Naive thymus-derived CD8-positive, alpha-beta T cell (primary cell): ENCODE data around the gene PLEKHM3. TPM values are rescaled to one million over a fixed set of nuclear protein-coding genes. Genes with fewer than 3 reads are reported as not detected.

Source experiments
- ATAC-seq, 2 donors: fragments of 150-1000 bp; cut with Tn5 transposase in 1 of 2; sonication (Bioruptor Pico), chemical (Tn5 transposase) in 1 of 2; 1 replicate in 1 of 2; 2 replicates in 1 of 2; pipeline ENCODE4 v1.10.0; 2021; ENCODE audit warnings: mild to moderate bottlenecking in 2 of 2, moderate library complexity in 2 of 2
- POLR2A ChIA-PET: fragments of 350-600 bp; sonication (Branson Sonifier 250); formaldehyde crosslinking; loops from one replicate; lab custom pipeline; 2021; ENCODE audit warnings: antibody characterized with exemption; lab: Charles Lee
- DNase-seq, 10 donors: peaks; one replicate each; pipeline versions ENCODE4 v3.0.0 to v3.0.0-alpha.2; 2020 to 2022
- H3K27ac Mint-ChIP-seq, 10 donors: one replicate each; pipeline ENCODE4 v1.8.0; 2020 to 2022; ENCODE audit warnings: mild to moderate bottlenecking in 10 of 10, mixed read lengths in 10 of 10, moderate library complexity in 4 of 10, inconsistent platforms in 1 of 10
- H3K27me3 Mint-ChIP-seq, 5 donors: one replicate each; pipeline ENCODE4 v1.8.0; 2021 to 2022; ENCODE audit warnings: mixed read lengths in 5 of 5
- H3K36me3 Mint-ChIP-seq, 3 donors: one replicate each; pipeline ENCODE4 v1.8.0; 2020 to 2022; ENCODE audit warnings: mixed read lengths in 3 of 3, mild to moderate bottlenecking in 2 of 3, inconsistent platforms in 1 of 3
- H3K4me1 Mint-ChIP-seq, 4 donors: one replicate each; pipeline ENCODE4 v1.8.0; 2021 to 2022; ENCODE audit warnings: mixed read lengths in 4 of 4
- H3K4me3 Mint-ChIP-seq, 10 donors: one replicate each; pipeline ENCODE4 v1.8.0; 2020 to 2022; ENCODE audit warnings: mild to moderate bottlenecking in 10 of 10, mixed read lengths in 10 of 10, moderate library complexity in 6 of 10, inconsistent platforms in 1 of 10
- H3K9me3 Mint-ChIP-seq, 9 donors: one replicate each; pipeline ENCODE4 v1.8.0; 2020 to 2022; ENCODE audit warnings: mixed read lengths in 9 of 9, mild to moderate bottlenecking in 3 of 9, inconsistent platforms in 1 of 9, moderate library complexity in 1 of 9
- polyA plus RNA-seq, 3 donors: library from polyadenylated mRNA; unstranded; fragments of 300-500 nt; fragmentation: Illumina TruSeq; gene quantifications; one replicate each; pipeline ENCODE4 v1.2.3, GENCODE V29; 2021
- total RNA-seq, 8 experiments: library from RNA in 2 of 8; stranded (reverse) in 2 of 8; gene quantifications; one replicate each; pipeline ENCODE4 v1.2.3 and lab custom pipeline; 2021 to 2026

Gene PLEKHM3
- total and polyA plus RNA-seq, 5 experiments from 2014 or later, result 2.5 to 16.5 (median 3.4) TPM

DNA sequence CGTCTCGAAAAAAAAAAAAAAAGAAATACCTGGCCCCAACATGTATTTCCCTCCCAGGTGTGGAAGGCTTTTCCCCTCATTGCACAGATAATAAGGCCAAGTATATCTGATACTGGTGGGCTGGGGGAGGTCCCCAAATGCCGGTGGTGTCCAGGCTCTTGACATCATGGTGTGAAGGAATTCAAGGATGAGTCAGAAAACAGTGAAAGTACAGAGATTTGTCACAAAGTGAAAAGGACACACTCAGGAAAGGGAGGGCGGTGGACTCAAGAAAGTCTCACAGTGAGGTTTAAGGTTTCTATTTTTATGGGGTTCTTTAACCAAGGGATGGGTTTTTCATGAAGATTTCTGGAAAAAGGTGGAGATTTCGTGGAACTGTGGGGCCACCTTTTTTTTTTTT lies 217.8 kb downstream of the PLEKHM3 start:
- Mint-ChIP-seq H3K27me3 (peaks cover 0 to 4% (median 3%) of the 10 kb centered on the region in 5 donors), H3K9me3 (peaks cover 0 to 2% (median 0%) of the 10 kb centered on the region in 9 donors), H3K27ac (no peak overlapping the region)

GRCh38 chr2:207805566-207806226 lies 219.6 kb downstream of the PLEKHM3 start:
- POLR2A ChIA-PET, result no interaction called here
- ATAC-seq, result no peak
- Mint-ChIP-seq H3K4me1 (peaks cover 0 to under 1% (median 0%) of the 10 kb centered on the region in 4 donors), H3K4me3 (no peak overlapping the region), H3K27ac (no peak overlapping the region), H3K36me3 (no peaks in the 10 kb centered on the region), H3K27me3 (peaks cover 0 to 4% (median 3%) of the 10 kb centered on the region in 5 donors), H3K9me3 (peaks cover 0 to 2% (median 0%) of the 10 kb centered on the region in 9 donors)
- no peak for DNase-seq

More for the DNA sequence above, 217.8 kb downstream of the PLEKHM3 start:
- Mint-ChIP-seq H3K4me1 (peaks cover 0 to 2% (median under 1%) of the 10 kb centered on the region in 4 donors), H3K4me3 (no peak overlapping the region), H3K36me3 (no peaks in the 10 kb centered on the region)
- DNase-seq (no peak), ATAC-seq (no peak)
- POLR2A ChIA-PET, result no interaction called here

DNA sequence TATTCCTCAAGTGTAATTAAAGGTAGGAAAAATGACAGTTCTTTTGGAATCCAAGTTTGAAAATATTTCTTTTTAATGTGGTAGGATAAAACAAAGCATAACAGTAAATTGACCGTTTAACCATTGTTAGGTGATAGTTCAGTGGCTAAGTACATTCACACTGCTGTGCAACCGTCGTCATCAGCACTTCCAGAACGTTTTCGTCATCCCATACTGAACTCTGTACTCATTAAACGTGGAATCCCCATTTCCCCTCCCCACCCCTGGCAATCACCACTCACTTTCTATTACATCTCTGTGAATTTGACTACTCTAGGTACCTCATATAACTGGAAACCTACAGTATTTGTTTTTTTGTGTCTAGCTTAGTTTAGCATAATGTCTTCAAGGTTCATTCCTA lies 222.7 kb downstream of the PLEKHM3 start:
- peaks cover 0 to 3% (median 0%) of the 10 kb centered on the region in 5 donors for H3K27me3 Mint-ChIP-seq
- POLR2A ChIA-PET, result no interaction called here
- H3K36me3 Mint-ChIP-seq, result no peaks in the 10 kb centered on the region
- H3K27ac Mint-ChIP-seq, result no peak overlapping the region
- H3K9me3 Mint-ChIP-seq, result no peaks in the 10 kb centered on the region
- ATAC-seq, result no peak
- H3K4me1 Mint-ChIP-seq, result peaks cover 0 to 1% (median 0%) of the 10 kb centered on the region in 4 donors
- DNase-seq, result no peak
- H3K4me3 Mint-ChIP-seq, result no peak overlapping the region

- DNase-seq (no peak), ATAC-seq (no peak)
- H3K4me3 Mint-ChIP-seq, result no peak overlapping the region
- POLR2A ChIA-PET, result interaction anchor here (0.7 kb wide), 1 partner anchor 102 kb away, joined by 3 read pairs; no protein-coding TSS in a partner anchor
- H3K4me1 Mint-ChIP-seq, result peaks cover 0 to 1% (median 0%) of the 10 kb centered on the region in 4 donors
- H3K36me3 Mint-ChIP-seq, result no peaks in the 10 kb centered on the region
- no peaks in the 10 kb centered on the region for H3K9me3 Mint-ChIP-seq
- H3K27ac Mint-ChIP-seq, result no peak overlapping the region
- H3K27me3 Mint-ChIP-seq, result no peaks in the 10 kb centered on the region
These were observed 224.1 kb downstream of the PLEKHM3 start for GRCh38 chr2:207801259-207801658.

DNA sequence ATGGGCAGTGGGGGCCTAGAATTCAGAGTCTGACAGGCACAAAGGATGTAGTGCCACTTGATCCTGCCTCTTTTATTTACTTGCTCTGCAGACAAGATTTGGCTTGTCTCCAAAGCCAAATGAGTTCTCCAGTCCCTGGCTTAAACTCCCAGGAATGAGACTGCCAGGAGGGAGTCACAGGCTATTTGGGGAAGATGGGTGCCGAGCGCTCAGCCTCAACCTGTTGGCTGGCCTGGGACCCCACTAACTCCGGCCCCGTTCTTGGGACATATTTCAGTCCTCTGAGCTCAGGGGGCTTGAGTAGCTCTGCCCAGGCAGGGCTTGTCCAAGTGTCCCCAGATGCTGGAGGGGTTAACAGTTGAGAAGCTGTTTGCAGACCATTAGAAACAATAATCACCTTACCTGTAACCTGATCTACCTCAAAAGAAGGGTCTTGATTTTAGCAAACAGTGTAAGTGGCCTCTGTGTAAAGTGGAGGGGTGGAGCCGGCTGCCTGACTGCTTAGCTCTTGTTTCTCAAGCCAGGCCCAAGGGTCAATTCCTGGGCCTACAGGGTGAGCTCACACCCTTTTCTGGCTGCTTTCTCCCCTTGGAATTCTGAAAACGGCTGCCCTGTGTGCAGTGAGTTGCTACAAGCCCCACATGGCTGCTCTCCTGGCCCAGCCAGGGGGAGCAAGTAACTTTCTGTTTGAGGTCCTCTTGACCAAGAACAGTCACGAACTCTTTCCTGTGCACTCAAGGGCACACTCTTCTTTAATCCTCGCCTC lies 228.6 kb downstream of the PLEKHM3 start:
- H3K36me3 Mint-ChIP-seq, result no peaks in the 10 kb centered on the region
- no peak for ATAC-seq
- no peak for DNase-seq
- no peak overlapping the region for H3K4me3 Mint-ChIP-seq
- POLR2A ChIA-PET, result no interaction called here
- peaks cover under 1 to 8% (median 2%) of the 10 kb centered on the region in 5 donors for H3K27me3 Mint-ChIP-seq
- peaks cover 0 to 3% (median under 1%) of the 10 kb centered on the region in 4 donors for H3K4me1 Mint-ChIP-seq
- H3K27ac Mint-ChIP-seq, result no peak overlapping the region
- no peaks in the 10 kb centered on the region for H3K9me3 Mint-ChIP-seq

DNA sequence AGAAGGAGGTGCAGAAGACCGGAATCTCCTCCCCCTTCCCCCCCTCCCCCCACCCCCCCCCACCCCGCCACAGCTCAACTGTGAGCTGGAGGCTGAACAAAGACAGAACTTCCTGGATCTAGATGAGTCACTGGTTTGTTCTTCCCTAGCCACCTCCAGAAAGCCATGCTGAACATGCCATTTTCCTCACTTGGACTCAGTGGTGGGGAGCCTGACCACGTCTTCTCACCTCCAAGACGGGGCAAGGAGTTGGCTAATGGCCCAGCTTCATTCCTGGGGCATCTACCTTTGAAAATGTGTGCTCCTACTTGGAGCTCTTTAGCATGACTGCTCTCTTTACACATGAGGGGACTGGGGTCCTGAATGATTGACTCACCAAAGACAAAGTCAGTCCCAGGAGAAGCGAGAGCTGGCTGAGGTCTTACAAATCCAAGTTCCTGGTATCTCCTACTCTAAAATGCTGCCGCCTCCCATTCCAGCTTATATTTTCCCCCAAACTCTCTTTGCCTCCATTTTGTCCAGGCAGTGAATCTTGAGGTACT lies 233.0 kb downstream of the PLEKHM3 start:
- Mint-ChIP-seq H3K36me3 (no peaks in the 10 kb centered on the region), H3K9me3 (no peaks in the 10 kb centered on the region), H3K27me3 (peaks cover 7 to 12% (median 11%) of the 10 kb centered on the region in 5 donors), H3K27ac (no peak overlapping the region), H3K4me3 (no peak overlapping the region), H3K4me1 (peaks cover 0 to 3% (median 0%) of the 10 kb centered on the region in 4 donors)
- ATAC-seq (no peak), DNase-seq (no peak)
- POLR2A ChIA-PET, result interaction anchor here (0.7 kb wide), 1 partner anchor 10 kb away, joined by 7 read pairs; no protein-coding TSS in a partner anchor

- no peak for ATAC-seq
- H3K9me3 Mint-ChIP-seq, result no peaks in the 10 kb centered on the region
These were observed 233.6 kb downstream of the PLEKHM3 start for GRCh38 chr2:207791579-207792243.

GRCh38 chr2:207790898-207791297 lies 234.4 kb downstream of the PLEKHM3 start:
- H3K27ac Mint-ChIP-seq, result no peak overlapping the region

More at GRCh38 chr2:207791579-207792243, 233.6 kb downstream of the PLEKHM3 start:
- no peak overlapping the region for H3K27ac Mint-ChIP-seq
- POLR2A ChIA-PET, result no interaction called here
- H3K4me3 Mint-ChIP-seq, result no peak overlapping the region
- H3K27me3 Mint-ChIP-seq, result peaks cover 7 to 12% (median 11%) of the 10 kb centered on the region in 5 donors
- peaks cover 0 to 3% (median 0%) of the 10 kb centered on the region in 4 donors for H3K4me1 Mint-ChIP-seq
- no peaks in the 10 kb centered on the region for H3K36me3 Mint-ChIP-seq
- DNase-seq, result no peak

GRCh38 chr2:207787800-207788199 lies 237.5 kb downstream of the PLEKHM3 start:
- peaks cover 6 to 12% (median 8%) of the 10 kb centered on the region in 5 donors for H3K27me3 Mint-ChIP-seq
- no peak overlapping the region for H3K27ac Mint-ChIP-seq
- H3K36me3 Mint-ChIP-seq, result no peaks in the 10 kb centered on the region
- peaks cover 0 to 3% (median 0%) of the 10 kb centered on the region in 4 donors for H3K4me1 Mint-ChIP-seq
- no peaks in the 10 kb centered on the region for H3K9me3 Mint-ChIP-seq
- ATAC-seq (no peak), DNase-seq (no peak)
- POLR2A ChIA-PET, result no interaction called here
- no peak overlapping the region for H3K4me3 Mint-ChIP-seq

More at GRCh38 chr2:207790898-207791297, 234.4 kb downstream of the PLEKHM3 start:
- DNase-seq, result no peak
- ATAC-seq, result no peak
- POLR2A ChIA-PET, result no interaction called here
- Mint-ChIP-seq H3K36me3 (no peaks in the 10 kb centered on the region), H3K27me3 (peaks cover 7 to 12% (median 11%) of the 10 kb centered on the region in 5 donors), H3K4me3 (no peak overlapping the region), H3K4me1 (peaks cover 0 to 3% (median 0%) of the 10 kb centered on the region in 4 donors), H3K9me3 (no peaks in the 10 kb centered on the region)

DNA sequence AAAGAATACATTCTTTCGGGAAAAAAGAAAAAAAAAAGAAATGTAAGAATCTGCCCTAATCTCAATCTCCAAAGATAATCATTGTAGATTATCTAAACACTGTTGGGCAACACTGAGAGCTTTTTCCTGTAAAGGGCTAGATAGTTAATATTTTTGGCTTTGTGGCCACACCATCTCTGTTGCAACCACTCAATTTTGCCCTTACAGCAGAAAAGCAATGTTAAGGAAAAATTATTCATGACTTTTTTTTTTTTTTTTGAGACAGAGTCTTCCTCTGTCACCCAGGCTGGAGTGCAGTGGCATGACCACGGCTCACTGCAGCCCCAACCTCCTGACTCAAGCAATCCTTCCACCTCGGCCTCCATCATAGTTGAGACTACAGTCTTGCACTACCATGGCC lies 238.3 kb downstream of the PLEKHM3 start:
- Mint-ChIP-seq H3K4me3 (no peak overlapping the region), H3K27ac (no peak overlapping the region), H3K9me3 (no peaks in the 10 kb centered on the region), H3K36me3 (no peaks in the 10 kb centered on the region), H3K27me3 (peaks cover 3 to 12% (median 8%) of the 10 kb centered on the region in 5 donors), H3K4me1 (no peaks in the 10 kb centered on the region)
- ATAC-seq (no peak), DNase-seq (no peak)
- POLR2A ChIA-PET, result interaction anchor here (0.7 kb wide), 1 partner anchor 46 kb away, joined by 4 read pairs; no protein-coding TSS in a partner anchor

GRCh38 chr2:207784898-207785297 lies 240.4 kb downstream of the PLEKHM3 start:
- Mint-ChIP-seq H3K27ac (no peak overlapping the region), H3K4me1 (no peaks in the 10 kb centered on the region), H3K9me3 (no peaks in the 10 kb centered on the region), H3K36me3 (no peaks in the 10 kb centered on the region), H3K27me3 (peaks cover 0 to 7% (median 3%) of the 10 kb centered on the region in 5 donors), H3K4me3 (no peak overlapping the region)
- no peak for ATAC-seq
- POLR2A ChIA-PET, result no interaction called here
- DNase-seq, result no peak

GRCh38 chr2:207783514-207783913 lies 241.8 kb downstream of the PLEKHM3 start:
- ATAC-seq, result no peak
- POLR2A ChIA-PET, result no interaction called here

More at GRCh38 chr2:207783514-207783913, 241.8 kb downstream of the PLEKHM3 start:
- no peak for DNase-seq
- Mint-ChIP-seq H3K27ac (no peak overlapping the region), H3K27me3 (peaks cover 0 to 7% (median 3%) of the 10 kb centered on the region in 5 donors), H3K4me1 (no peaks in the 10 kb centered on the region), H3K9me3 (no peaks in the 10 kb centered on the region), H3K4me3 (no peak overlapping the region), H3K36me3 (no peaks in the 10 kb centered on the region)
